Measurements from ENCODE around the gene TOR1A.
"Not testable (repeated sequence)": the region's sequence is repeated elsewhere in the genome, so short reads cannot be mapped to it uniquely, and the experiment has no call there.

Gene TOR1A

DNA sequence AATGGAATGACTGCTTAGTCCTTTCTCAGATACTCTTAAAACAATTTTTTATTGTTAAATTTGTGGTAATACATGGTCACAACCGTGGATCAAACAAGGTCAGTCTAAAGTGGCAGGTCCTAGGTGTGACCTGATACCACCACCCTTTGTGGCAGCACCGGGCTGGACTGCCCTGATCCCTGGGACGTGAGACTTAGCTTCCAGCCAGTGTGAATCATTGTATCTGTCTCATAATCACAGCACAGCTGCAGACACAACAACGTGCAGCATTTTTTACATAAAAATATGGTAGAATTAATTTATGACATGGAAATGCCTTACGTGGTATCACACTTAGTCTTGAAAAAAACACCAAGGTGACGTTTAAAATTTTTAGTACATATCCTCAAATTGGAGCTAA is 13.1 kb downstream of the TOR1A start:
- no peak for ATAC-seq (replicated peaks; ENCODE audit: extremely low read depth, poor library complexity, severe bottlenecking)
- Mint-ChIP-seq H3K4me3 (no peak overlapping the region), H3K4me1 (peaks cover 26% of the 10 kb centered on the region), H3K9me3 (no peaks in the 10 kb centered on the region), H3K27me3 (no peaks in the 10 kb centered on the region), H3K27ac (ENCODE audit: low read depth) (no peak overlapping the region), H3K36me3 (ENCODE audit: insufficient read depth) (peaks cover 46% of the 10 kb centered on the region)
- DNase-seq (ENCODE audit: low spot score in 2 of 2), result no peak

DNA sequence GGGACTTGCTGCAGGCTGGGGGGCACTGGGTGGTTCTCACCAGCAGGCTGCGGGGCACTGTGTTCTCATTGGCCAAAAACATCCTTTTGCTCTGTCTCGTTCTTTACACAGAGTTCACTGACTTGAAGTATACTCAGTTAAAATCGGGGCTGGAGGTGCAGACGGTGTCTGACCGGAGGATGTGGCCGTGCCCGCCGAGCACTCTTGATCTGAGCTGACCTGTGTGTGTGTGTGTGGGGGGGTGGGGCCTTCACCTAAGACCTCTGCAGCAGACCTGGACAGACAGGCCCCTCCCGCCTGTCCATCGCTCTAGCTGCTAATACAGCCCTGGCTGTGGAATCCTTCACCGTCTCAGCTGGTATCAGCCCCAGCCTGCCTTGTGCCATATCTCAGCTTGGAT is 13.8 kb downstream of the TOR1A start:
- Mint-ChIP-seq H3K27ac (ENCODE audit: low read depth) (no peak overlapping the region), H3K4me1 (peaks cover 23% of the 10 kb centered on the region)

DNA sequence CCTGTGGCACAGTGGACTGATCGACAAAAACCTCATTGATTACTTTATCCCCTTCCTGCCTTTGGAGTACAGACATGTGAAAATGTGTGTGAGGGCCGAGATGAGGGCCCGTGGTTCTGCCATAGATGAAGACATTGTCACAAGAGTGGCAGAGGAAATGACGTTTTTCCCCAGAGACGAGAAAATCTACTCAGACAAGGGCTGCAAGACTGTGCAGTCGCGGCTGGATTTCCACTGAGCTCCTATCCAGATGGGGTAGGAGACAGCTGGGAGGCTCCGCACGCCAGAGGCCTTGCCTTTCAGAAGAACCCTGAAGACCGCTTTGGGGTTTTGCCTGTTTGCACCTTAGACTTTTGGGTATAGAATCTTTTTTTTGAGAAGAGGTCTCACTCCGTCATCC is 14.6 kb downstream of the TOR1A start:
- no peak for ATAC-seq (replicated peaks; ENCODE audit: extremely low read depth, poor library complexity, severe bottlenecking)
- peaks cover 17% of the 10 kb centered on the region for H3K4me1 Mint-ChIP-seq
- H3K27me3 Mint-ChIP-seq, result no peaks in the 10 kb centered on the region
- H3K9me3 Mint-ChIP-seq, result no peaks in the 10 kb centered on the region
- no peak for DNase-seq (ENCODE audit: low spot score in 2 of 2)
- no peak overlapping the region for H3K27ac Mint-ChIP-seq (ENCODE audit: low read depth)
- no peak overlapping the region for H3K4me3 Mint-ChIP-seq
- H3K36me3 Mint-ChIP-seq (ENCODE audit: insufficient read depth), result peaks cover 46% of the 10 kb centered on the region

More for the DNA sequence above, 13.8 kb downstream of the TOR1A start:
- ATAC-seq (replicated peaks; ENCODE audit: extremely low read depth, poor library complexity, severe bottlenecking) (no peak), DNase-seq (ENCODE audit: low spot score in 2 of 2) (no peak)
- Mint-ChIP-seq H3K4me3 (no peak overlapping the region), H3K9me3 (no peaks in the 10 kb centered on the region), H3K27me3 (no peaks in the 10 kb centered on the region), H3K36me3 (ENCODE audit: insufficient read depth) (peaks cover 46% of the 10 kb centered on the region)

- peaks cover 40% of the 10 kb centered on the region for H3K36me3 Mint-ChIP-seq (ENCODE audit: insufficient read depth)
Measured at GRCh38 chr9:129806061-129806460, 17.9 kb downstream of the TOR1A start.

GRCh38 chr9:129803676-129804060 is 20.3 kb downstream of the TOR1A start:
- H3K36me3 Mint-ChIP-seq (ENCODE audit: insufficient read depth), result peaks cover 29% of the 10 kb centered on the region
- H3K4me3 Mint-ChIP-seq, result peak overlapping the region; percentile 87
- ATAC-seq (replicated peaks; ENCODE audit: extremely low read depth, poor library complexity, severe bottlenecking) (no peak), DNase-seq (ENCODE audit: low spot score in 2 of 2) (no peak)
- peaks cover 10% of the 10 kb centered on the region for H3K4me1 Mint-ChIP-seq
- H3K27me3 Mint-ChIP-seq, result no peaks in the 10 kb centered on the region
- H3K9me3 Mint-ChIP-seq, result no peaks in the 10 kb centered on the region
- no peak overlapping the region for H3K27ac Mint-ChIP-seq (ENCODE audit: low read depth)

More at GRCh38 chr9:129806061-129806460, 17.9 kb downstream of the TOR1A start:
- Mint-ChIP-seq H3K4me1 (peaks cover 10% of the 10 kb centered on the region), H3K9me3 (no peaks in the 10 kb centered on the region), H3K27ac (ENCODE audit: low read depth) (peak overlapping the region; percentile 82), H3K27me3 (no peaks in the 10 kb centered on the region), H3K4me3 (no peak overlapping the region)
- ATAC-seq (replicated peaks; ENCODE audit: extremely low read depth, poor library complexity, severe bottlenecking), result no peak
- no peak for DNase-seq (ENCODE audit: low spot score in 2 of 2)

GRCh38 chr9:129802833-129803675 is 20.9 kb downstream of the TOR1A start, which contains the start of gene TOR1B:
Gene TOR1B (plus strand): TSS chr9:129803184. CDS start chr9:129803213, 29 bp downstream.
- peaks cover 26% of the 10 kb centered on the region for H3K36me3 Mint-ChIP-seq (ENCODE audit: insufficient read depth)
- ATAC-seq (replicated peaks; ENCODE audit: extremely low read depth, poor library complexity, severe bottlenecking) (peak; percentile 93), DNase-seq (ENCODE audit: low spot score in 2 of 2) (peak; percentile 95)
- no peaks in the 10 kb centered on the region for H3K27me3 Mint-ChIP-seq
- peak within 1 kb of the TSS; percentile 87 for H3K4me3 Mint-ChIP-seq
- no peaks in the 10 kb centered on the region for H3K9me3 Mint-ChIP-seq
- peak within 1 kb of the TSS; percentile 88 for H3K27ac Mint-ChIP-seq (ENCODE audit: low read depth)
- H3K4me1 Mint-ChIP-seq, result peaks cover 10% of the 10 kb centered on the region

GRCh38 chr9:129801504-129801903 is 22.4 kb downstream of the TOR1A start:
- ATAC-seq (replicated peaks; ENCODE audit: extremely low read depth, poor library complexity, severe bottlenecking) (no peak), DNase-seq (ENCODE audit: low spot score in 2 of 2) (no peak)
- Mint-ChIP-seq H3K9me3 (no peaks in the 10 kb centered on the region), H3K27me3 (no peaks in the 10 kb centered on the region), H3K4me1 (peaks cover 10% of the 10 kb centered on the region), H3K27ac (ENCODE audit: low read depth) (no peak overlapping the region), H3K36me3 (ENCODE audit: insufficient read depth) (peaks cover 16% of the 10 kb centered on the region), H3K4me3 (peak overlapping the region; percentile 67)

GRCh38 chr9:129798973-129799372 is 25.0 kb downstream of the TOR1A start:
- DNase-seq (ENCODE audit: low spot score in 2 of 2), result no peak
- H3K4me3 Mint-ChIP-seq, result no peak overlapping the region

DNA sequence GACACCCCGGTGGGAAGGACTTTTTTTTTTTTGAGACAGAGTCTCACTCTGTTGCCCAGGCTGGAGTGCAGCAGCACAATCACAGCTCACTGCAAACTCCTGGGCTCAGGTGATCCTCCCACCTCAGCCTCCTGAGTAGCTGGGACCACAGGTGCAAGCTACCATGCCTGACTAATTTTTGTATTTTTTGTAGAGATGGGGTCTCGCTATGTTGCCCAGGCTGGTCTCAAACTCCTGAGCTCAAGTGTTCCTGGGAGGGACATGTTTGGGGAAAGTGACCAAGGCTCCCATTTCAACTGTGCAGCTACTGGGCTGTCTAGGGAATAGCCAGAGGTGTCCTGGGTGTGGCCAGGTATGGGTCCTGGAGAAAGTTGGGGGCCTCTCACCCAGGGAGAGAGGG is 27.9 kb downstream of the TOR1A start:
- not testable (repeated sequence) for H3K9me3 Mint-ChIP-seq; H3K27ac Mint-ChIP-seq (ENCODE audit: low read depth); H3K36me3 Mint-ChIP-seq (ENCODE audit: insufficient read depth); H3K4me1 Mint-ChIP-seq; DNase-seq (ENCODE audit: low spot score in 2 of 2); H3K4me3 Mint-ChIP-seq; ATAC-seq (replicated peaks; ENCODE audit: extremely low read depth, poor library complexity, severe bottlenecking)
- H3K27me3 Mint-ChIP-seq, result peaks cover 18% of the 10 kb centered on the region

More at GRCh38 chr9:129798973-129799372, 25.0 kb downstream of the TOR1A start:
- no peak for ATAC-seq (replicated peaks; ENCODE audit: extremely low read depth, poor library complexity, severe bottlenecking)
- peaks cover 4% of the 10 kb centered on the region for H3K36me3 Mint-ChIP-seq (ENCODE audit: insufficient read depth)
- H3K27me3 Mint-ChIP-seq, result peaks cover 18% of the 10 kb centered on the region
- H3K27ac Mint-ChIP-seq (ENCODE audit: low read depth), result no peak overlapping the region
- H3K4me1 Mint-ChIP-seq, result no peaks in the 10 kb centered on the region
- no peaks in the 10 kb centered on the region for H3K9me3 Mint-ChIP-seq

DNA sequence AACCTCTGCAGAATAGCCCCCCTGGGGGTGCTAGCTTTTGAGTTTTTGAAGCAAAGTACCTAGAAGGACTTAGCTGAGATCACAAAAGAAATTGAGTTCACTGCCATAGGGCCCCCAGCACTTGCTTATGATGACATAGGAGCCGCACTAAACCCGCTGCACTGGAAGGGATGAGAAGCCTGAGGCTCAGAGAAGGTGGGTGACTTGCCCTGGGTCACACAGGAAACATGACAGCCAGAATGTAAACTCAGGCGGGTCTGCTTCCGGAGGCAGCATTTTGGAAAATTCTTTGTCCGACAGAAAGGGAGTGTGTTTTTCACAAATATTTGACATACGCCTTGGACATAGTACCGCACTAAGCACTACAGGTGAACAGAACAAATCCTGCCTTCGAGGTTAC is 29.4 kb downstream of the TOR1A start:
- no peak for ATAC-seq (replicated peaks; ENCODE audit: extremely low read depth, poor library complexity, severe bottlenecking)
- H3K27ac Mint-ChIP-seq (ENCODE audit: low read depth), result no peak overlapping the region
- DNase-seq (ENCODE audit: low spot score in 2 of 2), result no peak

DNA sequence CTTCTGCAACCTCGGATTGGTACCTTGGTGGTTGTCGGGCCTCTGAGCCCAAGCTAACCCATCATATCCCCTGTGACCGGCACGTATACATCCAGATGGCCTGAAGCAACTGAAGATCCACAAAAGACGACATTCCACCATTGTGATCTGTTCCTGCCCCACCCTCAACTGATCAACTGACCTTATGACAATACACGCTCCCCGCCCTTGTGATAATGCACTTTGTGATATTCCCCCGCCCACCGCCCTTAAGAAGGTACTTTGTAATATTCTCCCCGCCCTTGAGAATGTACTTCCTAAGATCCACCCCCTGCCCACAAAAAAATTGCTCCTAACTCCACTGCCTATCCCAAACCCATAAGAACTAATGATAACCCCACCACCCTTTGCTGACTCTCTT is 37.5 kb downstream of the TOR1A start:
- H3K27me3 Mint-ChIP-seq, result peaks cover 33% of the 10 kb centered on the region
- H3K9me3 Mint-ChIP-seq, result no peaks in the 10 kb centered on the region
- ATAC-seq (replicated peaks; ENCODE audit: extremely low read depth, poor library complexity, severe bottlenecking) (no peak), DNase-seq (ENCODE audit: low spot score in 2 of 2) (no peak)
- H3K4me1 Mint-ChIP-seq, result peaks cover 11% of the 10 kb centered on the region
- no peak overlapping the region for H3K27ac Mint-ChIP-seq (ENCODE audit: low read depth)
- H3K36me3 Mint-ChIP-seq (ENCODE audit: insufficient read depth), result peaks cover 4% of the 10 kb centered on the region
- H3K4me3 Mint-ChIP-seq, result no peak overlapping the region

More for the DNA sequence above, 29.4 kb downstream of the TOR1A start:
- H3K27me3 Mint-ChIP-seq, result peaks cover 18% of the 10 kb centered on the region
- no peak overlapping the region for H3K4me3 Mint-ChIP-seq
- H3K4me1 Mint-ChIP-seq, result peaks cover 4% of the 10 kb centered on the region
- peaks cover 2% of the 10 kb centered on the region for H3K36me3 Mint-ChIP-seq (ENCODE audit: insufficient read depth)
- H3K9me3 Mint-ChIP-seq, result no peaks in the 10 kb centered on the region

- no peak overlapping the region for H3K4me3 Mint-ChIP-seq
- H3K9me3 Mint-ChIP-seq, result no peaks in the 10 kb centered on the region
- DNase-seq (ENCODE audit: low spot score in 2 of 2), result no peak
- H3K27ac Mint-ChIP-seq (ENCODE audit: low read depth), result no peak overlapping the region
- ATAC-seq (replicated peaks; ENCODE audit: extremely low read depth, poor library complexity, severe bottlenecking), result no peak
- H3K4me1 Mint-ChIP-seq, result peaks cover 11% of the 10 kb centered on the region
- peaks cover 33% of the 10 kb centered on the region for H3K27me3 Mint-ChIP-seq
- H3K36me3 Mint-ChIP-seq (ENCODE audit: insufficient read depth), result peaks cover 4% of the 10 kb centered on the region
Measured at GRCh38 chr9:129785866-129786265, 38.1 kb downstream of the TOR1A start.

- H3K4me3 Mint-ChIP-seq; H3K4me1 Mint-ChIP-seq; H3K27ac Mint-ChIP-seq (ENCODE audit: low read depth); H3K36me3 Mint-ChIP-seq (ENCODE audit: insufficient read depth); ATAC-seq (replicated peaks; ENCODE audit: extremely low read depth, poor library complexity, severe bottlenecking); DNase-seq (ENCODE audit: low spot score in 2 of 2); H3K9me3 Mint-ChIP-seq: not testable (repeated sequence)
- H3K27me3 Mint-ChIP-seq, result peaks cover 33% of the 10 kb centered on the region
Measured at GRCh38 chr9:129784970-129785369, 39.0 kb downstream of the TOR1A start.
